Progenitor cell of endocrine pancreas (in vitro differentiated cells): Measurements from ENCODE around the gene GCNA. TPM values are rescaled to one million over a fixed set of nuclear protein-coding genes. Genes with fewer than 3 reads are reported as not detected.
A peak's percentile ranks its signal among the peaks of the same experiment; 100 is the strongest.

Experiments used
- DNase-seq: peaks from one replicate; pipeline ENCODE4 v3.0.0; 2021; ENCODE audit warnings: low spot score; ENCODE audit not compliant: unreplicated experiment
- H3K27ac Mint-ChIP-seq: 2 replicates; pipeline ENCODE4 v1.8.0; 2021; ENCODE audit warnings: mild to moderate bottlenecking, moderate library complexity, mixed read lengths
- H3K27me3 Mint-ChIP-seq: 2 replicates; pipeline ENCODE4 v1.8.0; 2021; ENCODE audit warnings: mixed read lengths
- H3K36me3 Mint-ChIP-seq: 2 replicates; pipeline ENCODE4 v1.8.0; 2022; ENCODE audit warnings: mixed read lengths; ENCODE audit not compliant: insufficient read depth
- H3K4me1 Mint-ChIP-seq: 2 replicates; pipeline ENCODE4 v1.8.0; 2021; ENCODE audit warnings: low read depth, mixed read lengths
- H3K4me3 Mint-ChIP-seq: 2 replicates; pipeline ENCODE4 v1.8.0; 2021; ENCODE audit warnings: low read depth, mild to moderate bottlenecking, moderate library complexity, mixed read lengths
- H3K9me3 Mint-ChIP-seq: 2 replicates; pipeline ENCODE4 v1.8.0; 2021; ENCODE audit warnings: low read depth, mixed read lengths
- CTCF ChIP-seq: fragments of 200-600 bp; sonication (generic); IDR thresholded peaks from one replicate; pipeline ENCODE4 v1.5.0; 2021; ENCODE audit warnings: antibody characterized with exemption, mild to moderate bottlenecking; ENCODE audit not compliant: unreplicated experiment
- total RNA-seq: library from RNA; stranded (reverse); gene quantifications from 2 replicates; pipeline ENCODE4 v1.2.1, GENCODE V29; 2021

Gene GCNA
- total RNA-seq, 1 donor from 2014 or later = 2.7 TPM

- Mint-ChIP-seq H3K4me1 (peaks cover 14% of the 10 kb centered on the region), H3K4me3 (peak overlapping the region; percentile 96), H3K27me3 (no peaks in the 10 kb centered on the region), H3K9me3 (peaks cover 10% of the 10 kb centered on the region), H3K36me3 (peaks cover 3% of the 10 kb centered on the region), H3K27ac (peak overlapping the region; percentile 98)
- no peak for DNase-seq
- TF ChIP-seq CTCF = no peak
Measured at GRCh38 chrX:71534773-71535544, 43.3 kb upstream of the GCNA start.

- no peak for TF ChIP-seq CTCF
- Mint-ChIP-seq H3K4me1 (peaks cover 17% of the 10 kb centered on the region), H3K27ac (no peak overlapping the region), H3K9me3 (peaks cover 9% of the 10 kb centered on the region), H3K4me3 (peak overlapping the region; percentile 36), H3K27me3 (no peaks in the 10 kb centered on the region), H3K36me3 (peaks cover 5% of the 10 kb centered on the region)
- no peak for DNase-seq
Measured at GRCh38 chrX:71536285-71536684, 42.0 kb upstream of the GCNA start.

GRCh38 chrX:71537743-71538142, 40.5 kb upstream of the GCNA start:
- no peaks in the 10 kb centered on the region for H3K27me3 Mint-ChIP-seq
- H3K9me3 Mint-ChIP-seq = peaks cover 12% of the 10 kb centered on the region
- no peak overlapping the region for H3K27ac Mint-ChIP-seq
- H3K36me3 Mint-ChIP-seq = peaks cover 5% of the 10 kb centered on the region
- TF ChIP-seq CTCF = no peak
- DNase-seq = no peak
- H3K4me3 Mint-ChIP-seq = no peak overlapping the region
- peaks cover 12% of the 10 kb centered on the region for H3K4me1 Mint-ChIP-seq

- TF ChIP-seq CTCF = no peak
- Mint-ChIP-seq H3K9me3 (peaks cover 8% of the 10 kb centered on the region), H3K36me3 (peaks cover 6% of the 10 kb centered on the region), H3K4me3 (no peak overlapping the region), H3K27me3 (no peaks in the 10 kb centered on the region), H3K27ac (no peak overlapping the region), H3K4me1 (peaks cover 11% of the 10 kb centered on the region)
- DNase-seq = no peak
Measured at GRCh38 chrX:71540801-71541200, 37.4 kb upstream of the GCNA start.

GRCh38 chrX:71541210-71542022, 36.8 kb upstream of the GCNA start:
- Mint-ChIP-seq H3K4me1 (peaks cover 7% of the 10 kb centered on the region), H3K4me3 (no peak overlapping the region), H3K27ac (no peak overlapping the region), H3K36me3 (peaks cover 10% of the 10 kb centered on the region), H3K27me3 (no peaks in the 10 kb centered on the region), H3K9me3 (peaks cover 7% of the 10 kb centered on the region)
- no peak for DNase-seq
- no peak for TF ChIP-seq CTCF
